IMR-90 (cell line): ENCODE data around the gene BICD1. TPM values are rescaled to one million over a fixed set of nuclear protein-coding genes. Genes with fewer than 3 reads are reported as not detected.

Source experiments
- ATAC-seq: fragments of 200-7000 bp; cut with Tn5 transposase; 2 replicates; pipeline ENCODE4 v1.9.1; 2020; ENCODE audit warnings: low read depth, mild to moderate bottlenecking, moderate library complexity
- BruUV-seq: library from RNA; stranded (reverse); fragments of 400-500 nt; replicated peaks from 2 replicates; lab custom pipeline; 2021; lab: Mats Ljungman, UMichigan
- CTCF ChIA-PET: fragments of 300-600 bp; formaldehyde crosslinking; extraction: SDS; loops from one replicate; lab custom pipeline; 2021; ENCODE audit warnings: antibody characterized with exemption; lab: Yijun Ruan, JAX
- POLR2A ChIA-PET: fragments of 300-600 bp; sonication (Branson Sonifier 250); formaldehyde crosslinking; loops from one replicate; lab custom pipeline; 2022; ENCODE audit warnings: antibody characterized with exemption; ENCODE audit not compliant: unreplicated experiment; lab: Charles Lee
- DNase-seq: peaks from one replicate; pipeline ENCODE4 v3.0.0; 2013
- H2AFZ ChIP-seq: replicated peaks from 2 replicates; pipeline ENCODE3; 2013; ENCODE audit warnings: low read length, mild to moderate bottlenecking; ENCODE audit not compliant: poor library complexity
- H2AK5ac ChIP-seq: 2 replicates; pipeline ENCODE4 v1.6.1; 2013; ENCODE audit warnings: low read depth, low read length, inconsistent platforms
- H2AK9ac ChIP-seq: replicated peaks from 2 replicates; pipeline ENCODE3; 2013; ENCODE audit warnings: mild to moderate bottlenecking, low read depth, low read length, moderate library complexity; ENCODE audit not compliant: poor library complexity
- H2BK120ac ChIP-seq: 2 replicates; pipeline ENCODE4 v1.6.1; 2013; ENCODE audit warnings: low read depth, low read length, inconsistent platforms
- H2BK15ac ChIP-seq: 3 replicates; pipeline ENCODE4 v1.6.1; 2013; ENCODE audit warnings: low read depth, low read length, inconsistent platforms
- H2BK20ac ChIP-seq: 2 replicates; pipeline ENCODE4 v1.6.1; 2013; ENCODE audit warnings: low read depth, mild to moderate bottlenecking, inconsistent platforms, low read length, moderate library complexity
- H2BK5ac ChIP-seq: 2 replicates; pipeline ENCODE4 v1.6.1; 2013; ENCODE audit warnings: mild to moderate bottlenecking, low read depth, low read length, inconsistent platforms; ENCODE audit not compliant: poor library complexity, severe bottlenecking
- H3K14ac ChIP-seq: replicated peaks from 2 replicates; pipeline ENCODE4 v1.6.1; 2013; ENCODE audit warnings: low read depth, low read length, inconsistent platforms
- H3K18ac ChIP-seq: 2 replicates; pipeline ENCODE4 v1.6.1; 2013; ENCODE audit warnings: low read depth, low read length, control low read depth
- H3K23ac ChIP-seq: 2 replicates; pipeline ENCODE4 v1.6.1; 2013; ENCODE audit warnings: low read depth, low read length, inconsistent platforms
- H3K27ac ChIP-seq: 2 replicates; pipeline ENCODE4 v1.5.1; 2013; ENCODE audit warnings: mild to moderate bottlenecking, control low read depth, low read length; ENCODE audit not compliant: insufficient read depth
- H3K27me3 ChIP-seq: 2 replicates; pipeline ENCODE4 v1.6.1; 2013; ENCODE audit warnings: low read length; ENCODE audit not compliant: control insufficient read depth, insufficient read depth
- H3K36me3 ChIP-seq: 2 replicates; pipeline ENCODE4 v1.6.1; 2013; ENCODE audit warnings: low read length, mixed read lengths; ENCODE audit not compliant: control insufficient read depth, insufficient read depth
- H3K4ac ChIP-seq: 2 replicates; pipeline ENCODE4 v1.6.1; 2013; ENCODE audit warnings: low read depth, low read length, inconsistent platforms
- H3K4me1 ChIP-seq: 2 replicates; pipeline ENCODE4 v1.6.1; 2013; ENCODE audit warnings: low read length, mixed read lengths; ENCODE audit not compliant: control insufficient read depth, insufficient read depth
- H3K4me2 ChIP-seq: 2 replicates; pipeline ENCODE4 v1.6.1; 2013; ENCODE audit warnings: low read depth, mild to moderate bottlenecking, control low read depth, low read length, moderate library complexity
- H3K4me3 ChIP-seq: 2 replicates; pipeline ENCODE4 v1.5.1; 2013; ENCODE audit warnings: low read depth, mild to moderate bottlenecking, control low read depth, low read length, moderate library complexity; ENCODE audit not compliant: insufficient read depth
- H3K56ac ChIP-seq: 2 replicates; pipeline ENCODE4 v1.6.1; 2013; ENCODE audit warnings: low read length, inconsistent platforms; ENCODE audit not compliant: insufficient read depth; ENCODE audit errors: extremely low read depth
- H3K79me1 ChIP-seq, 2 experiments: 2 replicates each; pipeline ENCODE4 v1.6.1; 2013; ENCODE audit warnings: low read length in 2 of 2, inconsistent platforms in 1 of 2, low read depth in 1 of 2
- H3K9ac ChIP-seq: 2 replicates; pipeline ENCODE4 v1.6.1; 2013; ENCODE audit warnings: low read depth, low read length, control low read depth
- H3K9me1 ChIP-seq: 2 replicates; pipeline ENCODE4 v1.6.1; 2013; ENCODE audit warnings: low read length, inconsistent platforms; ENCODE audit not compliant: insufficient read depth
- H3K9me3 ChIP-seq: 2 replicates; pipeline ENCODE4 v1.6.1; 2013; ENCODE audit warnings: low read length; ENCODE audit not compliant: control insufficient read depth, insufficient read depth
- H4K20me1 ChIP-seq: 2 replicates; pipeline ENCODE4 v1.6.1; 2013; ENCODE audit warnings: low read length, inconsistent platforms; ENCODE audit not compliant: insufficient read depth
- H4K5ac ChIP-seq: 2 replicates; pipeline ENCODE4 v1.6.1; 2013; ENCODE audit warnings: mild to moderate bottlenecking, low read depth, low read length, control low read depth
- H4K8ac ChIP-seq, 2 experiments: 2 replicates each; pipeline ENCODE4 v1.6.1; 2013; ENCODE audit warnings: low read depth in 2 of 2, low read length in 2 of 2, control low read depth in 1 of 2, inconsistent platforms in 1 of 2
- H4K91ac ChIP-seq: 2 replicates; pipeline ENCODE4 v1.6.1; 2013; ENCODE audit warnings: low read depth, low read length, inconsistent platforms; ENCODE audit not compliant: insufficient read depth
- NFE2L2 ChIP-seq: fragments of 150-350 bp; IDR thresholded peaks from 2 replicates; pipeline ENCODE4 v1.6.1; 2016; ENCODE audit warnings: low read depth, mild to moderate bottlenecking, low read length
- POLR2A ChIP-seq: IDR thresholded peaks from 2 replicates; pipeline ENCODE4 v1.6.1; 2012; ENCODE audit warnings: mild to moderate bottlenecking, low read depth, low read length
- WGBS, 2 experiments: methylation state at CpG; one replicate each; pipeline versions ENCODE4 v1.1.5 to v1.1.7; 2013; ENCODE audit warnings: missing lambda C conversion rate in 2 of 2; ENCODE audit not compliant: insufficient read length in 1 of 2; ENCODE audit errors: extremely low coverage in 2 of 2; 5-methylcytosine and 5-hydroxymethylcytosine counted together
- dilution Hi-C: fragments of 300-500 bp; cut with HindIII; formaldehyde crosslinking; loops from one replicate; pipeline ENCODE4 v1.14.3; 2018; ENCODE audit warnings: low sequenced_read_pairs; ENCODE audit not compliant: unreplicated experiment
- in situ Hi-C: fragments of 300-500 bp; cut with MboI; formaldehyde crosslinking; loops from 3 replicates; pipeline ENCODE4 v1.14.3; 2019; ENCODE audit warnings: low sequenced_read_pairs, inconsistent platforms, mixed read lengths
- intact Hi-C: fragments of 100-400 bp; cut with micrococcal nuclease; formaldehyde crosslinking; loops from 2 replicates; pipeline ENCODE4 v1.10.0; 2022
- polyA plus RNA-seq, 3 experiments: library from polyadenylated mRNA; depleted of rRNA; stranded (reverse); fragments of >200 nt; gene quantifications; 2 replicates each; pipeline ENCODE4 v1.2.3, GENCODE V29; 2012; ENCODE audit warnings: low replicate concordance in 1 of 3
- total RNA-seq: library from RNA; depleted of rRNA; stranded (reverse); fragments of >200 nt; gene quantifications from 2 replicates; pipeline ENCODE4 v1.2.3, GENCODE V29; 2012

BICD1 gene
- total and polyA plus RNA-seq, 2 of the 4 experiments (the other 2 are of a cell fraction), result 17.2 to 21.8 TPM

DNA sequence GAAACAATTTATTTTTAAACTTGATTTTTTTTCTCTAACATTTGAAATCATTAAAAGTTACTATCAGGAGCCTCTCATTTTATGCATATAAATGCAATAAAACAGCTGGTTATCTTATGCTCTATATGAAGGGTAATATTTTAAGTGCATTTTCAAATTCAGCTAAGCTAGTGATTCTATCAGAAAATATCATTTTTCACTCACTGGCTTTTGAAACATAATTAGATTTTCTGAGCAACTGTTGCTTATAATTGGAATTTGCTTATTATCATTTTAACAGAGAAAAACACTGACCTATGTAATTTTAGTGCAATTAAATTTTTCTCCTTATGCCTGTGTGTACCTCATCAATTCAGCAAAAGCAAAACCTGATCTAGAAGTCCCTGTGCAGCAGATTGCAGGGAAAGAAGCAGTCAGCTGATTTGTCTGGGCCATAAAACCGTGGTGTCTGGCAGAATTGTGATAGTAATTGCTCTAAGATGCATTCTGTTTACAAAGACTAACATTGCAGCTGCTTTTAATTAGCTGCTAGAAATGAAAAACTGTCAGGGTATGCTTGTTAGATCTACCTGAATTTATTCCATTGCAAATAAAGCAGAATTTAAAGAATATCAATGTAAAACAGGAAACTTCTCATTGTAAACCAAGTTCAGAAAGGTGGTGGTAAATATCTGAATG lies 75.0 kb downstream of the BICD1 start:
- dilution Hi-C loops (no loop called here), intact Hi-C loops (loop anchor here (5.0 kb wide), 1 partner anchor 119 kb away; no protein-coding TSS in a partner anchor), in situ Hi-C loops (no loop called here)
- H3K14ac ChIP-seq, result no peak overlapping the region
- no peak overlapping the region for H3K9ac ChIP-seq
- ChIA-PET POLR2A (no interaction called here), CTCF (no interaction called here)
- no peak overlapping the region for H4K91ac ChIP-seq
- no peak overlapping the region for H2BK5ac ChIP-seq
- H3K36me3 ChIP-seq, result peaks cover 3% of the 10 kb centered on the region; the same call in 1 of the 2 replicates
- no peak overlapping the region for H3K27ac ChIP-seq
- H3K27me3 ChIP-seq, result no peaks in the 10 kb centered on the region
- H4K8ac ChIP-seq, result no peak overlapping the region
- BruUV-seq, result no TSS peak
- H3K4me2 ChIP-seq, result no peak overlapping the region
- no peak overlapping the region for H2BK15ac ChIP-seq
- no peak overlapping the region for H4K5ac ChIP-seq
- peaks cover 6% of the 10 kb centered on the region for H3K4me1 ChIP-seq
- H3K9me1 ChIP-seq, result peaks cover 7% of the 10 kb centered on the region
- no peak for ATAC-seq
- no peaks in the 10 kb centered on the region for H3K9me3 ChIP-seq
- DNase-seq, result no peak
- no peak overlapping the region for H3K23ac ChIP-seq
- H3K4me3 ChIP-seq, result no peak overlapping the region
- TF ChIP-seq NFE2L2 (no peak), POLR2A (no peak)
- no peak overlapping the region for H3K18ac ChIP-seq
- no peak overlapping the region for H2AK9ac ChIP-seq
- H3K4ac ChIP-seq, result no peak overlapping the region
- peaks cover 5% of the 10 kb centered on the region; the same call in 1 of the 2 replicates for H4K20me1 ChIP-seq
- no peak overlapping the region; the same call in 1 of the 2 replicates for H2AK5ac ChIP-seq
- no peak overlapping the region for H3K56ac ChIP-seq
- peaks cover 36 to 40% of the 10 kb centered on the region in 2 experiments for H3K79me1 ChIP-seq
- H2BK20ac ChIP-seq, result no peak overlapping the region
- no peak overlapping the region for H2BK120ac ChIP-seq
- H2AFZ ChIP-seq, result no peak overlapping the region
- WGBS, 2 experiments, result no CpG with 5 or more reads among the region's 1 CpG
